Spleen (tissue), 11 donors: ENCODE results near the gene GCH1. TPM values are rescaled to one million over a fixed set of nuclear protein-coding genes. Genes with fewer than 3 reads are reported as not detected.

ENCODE experiments used
- DNase-seq: peaks from one replicate; pipeline ENCODE4 v3.0.0-alpha.2; 2020
- H3K27ac ChIP-seq, 8 donors: fragments of 200-600 bp; sonication (generic) in 7 of 8; 1 replicate in 4 of 8; 2 replicates in 4 of 8; pipeline versions ENCODE4 v1.5.0 to v1.8.0; 2016 to 2021; ENCODE audit warnings: inconsistent platforms in 4 of 8, mild to moderate bottlenecking in 4 of 8, moderate library complexity in 1 of 8
- H3K27me3 ChIP-seq, 7 donors: fragments of 200-600 bp; sonication (generic) in 6 of 7; replicated peaks in 1 of 7; 1 replicate in 4 of 7; 2 replicates in 3 of 7; pipeline versions ENCODE4 v1.5.0 to v1.8.0; 2016 to 2021; ENCODE audit warnings: inconsistent platforms in 3 of 7, mild to moderate bottlenecking in 1 of 7
- H3K36me3 ChIP-seq, 6 donors: fragments of 200-600 bp; sonication (generic) in 5 of 6; 1 replicate in 4 of 6; 2 replicates in 2 of 6; pipeline versions ENCODE4 v1.5.0 to v1.8.0; 2016 to 2021; ENCODE audit warnings: inconsistent platforms in 2 of 6
- H3K4me1 ChIP-seq, 6 donors: fragments of 200-600 bp; sonication (generic) in 5 of 6; 1 replicate in 3 of 6; 2 replicates in 3 of 6; pipeline versions ENCODE4 v1.5.0 to v1.8.0; 2016 to 2021; ENCODE audit warnings: inconsistent platforms in 3 of 6
- H3K4me3 ChIP-seq, 8 donors: fragments of 200-600 bp; sonication (generic) in 7 of 8; 1 replicate in 4 of 8; 2 replicates in 4 of 8; pipeline versions ENCODE4 v1.5.0 to v1.8.0; 2016 to 2021; ENCODE audit warnings: inconsistent platforms in 4 of 8, mild to moderate bottlenecking in 4 of 8, moderate library complexity in 2 of 8
- H3K9me3 ChIP-seq, 8 donors: fragments of 200-600 bp; sonication (generic) in 7 of 8; 1 replicate in 4 of 8; 2 replicates in 4 of 8; pipeline versions ENCODE4 v1.5.0 to v1.8.0; 2016 to 2021; ENCODE audit warnings: inconsistent platforms in 4 of 8
- CTCF ChIP-seq, 11 experiments: fragments of 200-600 bp in 7 of 11; fragments of 450-650 bp in 4 of 11; sonication (generic) in 4 of 11; IDR thresholded peaks in 8 of 11; conservative IDR thresholded peaks in 3 of 11; 1 replicate in 7 of 11; 2 replicates in 4 of 11; pipeline versions ENCODE4 v1.4.0 to v1.8.0; 2016 to 2021; ENCODE audit warnings: antibody characterized with exemption in 11 of 11, inconsistent platforms in 4 of 11, mild to moderate bottlenecking in 1 of 11
- POLR2A ChIP-seq, 3 donors: fragments of 450-650 bp; IDR thresholded peaks; one replicate each; pipeline ENCODE4 v1.5.1; 2017; ENCODE audit warnings: antibody characterized with exemption in 3 of 3, mild to moderate bottlenecking in 1 of 3
- POLR2AphosphoS5 ChIP-seq, 3 donors: sonication (generic); formaldehyde crosslinking; IDR thresholded peaks; one replicate each; pipeline ENCODE4 v1.5.1; 2017; ENCODE audit warnings: antibody characterized with exemption in 3 of 3
- WGBS, 5 donors: extraction: QIAGEN DNeasy Blood & Tissue Kit in 3 of 5; methylation state at CpG; one replicate each; pipeline versions ENCODE4 v1.1.5 to v1.1.7; 2013 to 2018; 5-methylcytosine and 5-hydroxymethylcytosine counted together
- intact Hi-C: fragments of 100-400 bp; cut with DNase I; formaldehyde crosslinking; loops from one replicate; pipeline ENCODE4 v1.15.0; 2023; ENCODE audit warnings: low total_unique reads
- polyA plus RNA-seq, 3 donors: library from polyadenylated mRNA; stranded (reverse); fragments of 200-250 nt; gene quantifications; one replicate each; pipeline ENCODE4 v1.2.1, GENCODE V29; 2013
- total RNA-seq, 7 donors: library from RNA; depleted of rRNA in 3 of 7; stranded (reverse); fragments of >200 nt in 3 of 7; fragmentation: NEBNext Ultra II Directional in 4 of 7; extraction: Animal tissue kit (Norgen Biotek cat#: 25700) in 4 of 7; gene quantifications; one replicate each; pipeline versions ENCODE4 v1.1.0 to v1.2.1, GENCODE V29; 2016 to 2021
- donor health status: healthy with polysubstance abuse.
- donor health status: DM: no; HTN: no; CAD: no; lungs with moderate emphysema.
- donor health status: DM: no; HTN: no; CAD: no.
- donor health status: Bipolar disorder and iron deficiency.
- donor health status: healthy.
- donor health status: DM: no; HTN: no; CAD: no.
- donor health status: DM: yes; HTN: yes; CAD: no.

Gene GCH1
- total and polyA plus RNA-seq, 10 donors, result 11.2 to 23.3 (median 20.3) TPM

GRCh38 chr14:54908190-54908589 lies 5.6 kb upstream of the GCH1 start:
- TF ChIP-seq POLR2AphosphoS5 (IDR thresholded peaks at IDR 0.05) (no peak), POLR2A (IDR thresholded peaks at IDR 0.05) (no peak), CTCF (IDR thresholded peaks at IDR 0.05 in 8 of 11, conservative IDR thresholded peaks at IDR 0.05 in 3 of 11) (no peak)
- H3K4me3 ChIP-seq, result no peak overlapping the region

GRCh38 chr14:54906075-54906474 lies 3.4 kb upstream of the GCH1 start:
- no peak for DNase-seq
- no peaks in the 10 kb centered on the region for H3K9me3 ChIP-seq
- peaks cover 0 to 27% (median 15%) of the 10 kb centered on the region in 6 donors for H3K4me1 ChIP-seq
- intact Hi-C loops, result no loop called here
- H3K27ac ChIP-seq, result no peak overlapping the region
- no peak for TF ChIP-seq POLR2AphosphoS5 (IDR thresholded peaks at IDR 0.05)
- TF ChIP-seq CTCF (IDR thresholded peaks at IDR 0.05 in 8 of 11, conservative IDR thresholded peaks at IDR 0.05 in 3 of 11), result no peak
- TF ChIP-seq POLR2A (IDR thresholded peaks at IDR 0.05), result no peak
- no peaks in the 10 kb centered on the region for H3K36me3 ChIP-seq
- H3K27me3 ChIP-seq, result no peaks in the 10 kb centered on the region
- no peak overlapping the region for H3K4me3 ChIP-seq

More at GRCh38 chr14:54908190-54908589, 5.6 kb upstream of the GCH1 start:
- no peaks in the 10 kb centered on the region for H3K27me3 ChIP-seq
- H3K4me1 ChIP-seq, result peaks cover 0 to 15% (median 7%) of the 10 kb centered on the region in 6 donors
- H3K36me3 ChIP-seq, result no peaks in the 10 kb centered on the region
- intact Hi-C loops, result no loop called here
- no peak for DNase-seq
- no peaks in the 10 kb centered on the region for H3K9me3 ChIP-seq
- peak overlapping the region in 1 of 8 donors; percentile 42 for H3K27ac ChIP-seq
- WGBS, 5 donors, result 49 to 60% (median 54%) methylated on average over 4 of the region's 4 CpGs

- Histone ChIP-seq H3K36me3 (no peaks in the 10 kb centered on the region), H3K27ac (peak overlapping the region; percentile 82 to 95 (median 90)), H3K27me3 (no peaks in the 10 kb centered on the region), H3K4me3 (peak overlapping the region; percentile 68 to 94 (median 88)), H3K4me1 (peaks cover 5 to 44% (median 30%) of the 10 kb centered on the region in 6 donors), H3K9me3 (no peaks in the 10 kb centered on the region)
- TF ChIP-seq CTCF (IDR thresholded peaks at IDR 0.05 in 8 of 11, conservative IDR thresholded peaks at IDR 0.05 in 3 of 11) (no peak), POLR2AphosphoS5 (IDR thresholded peaks at IDR 0.05) (peak; percentile 52 to 81 (median 62)), POLR2A (IDR thresholded peaks at IDR 0.05) (peak in 1 of 3 donors; percentile 28)
- intact Hi-C loops, result no loop called here
- WGBS, 5 donors, result 0% methylated on average over 1 to 37 of the region's 37 CpGs; no CpG with 5 or more reads in 1 of the 5 donors
- peak; percentile 95 for DNase-seq
Observed at GRCh38 chr14:54902143-54902520, 494 bp downstream of the GCH1 start.

- H3K27me3 ChIP-seq, result no peaks in the 10 kb centered on the region
- no peaks in the 10 kb centered on the region for H3K9me3 ChIP-seq
- peak overlapping the region; percentile 82 to 95 (median 90) for H3K27ac ChIP-seq
- peak overlapping the region; percentile 68 to 94 (median 88) for H3K4me3 ChIP-seq
- intact Hi-C loops, result no loop called here
- WGBS, 5 donors, result 0 to 1% (median 0%) methylated on average over 19 to 42 of the region's 42 CpGs
- DNase-seq, result peak; percentile 77
- H3K4me1 ChIP-seq, result peaks cover 5 to 44% (median 30%) of the 10 kb centered on the region in 6 donors
- H3K36me3 ChIP-seq, result no peaks in the 10 kb centered on the region
- TF ChIP-seq CTCF (IDR thresholded peaks at IDR 0.05 in 8 of 11, conservative IDR thresholded peaks at IDR 0.05 in 3 of 11), result no peak
- TF ChIP-seq POLR2A (IDR thresholded peaks at IDR 0.05), result no peak
- TF ChIP-seq POLR2AphosphoS5 (IDR thresholded peaks at IDR 0.05), result no peak
Observed at GRCh38 chr14:54901380-54902142, 1.1 kb downstream of the GCH1 start.
